Stimulated activated CD8-positive, alpha-beta memory T cell treated with anti-CD3 and anti-CD28 coated beads, Interleukin-12 subunit alpha, Interleukin-12 subunit beta, amount 100 ng/mL, for 24 hours (primary cell): Measurements from ENCODE around the gene LUC7L2.
"Not testable (repeated sequence)": the region's sequence is repeated elsewhere in the genome, so short reads cannot be mapped to it uniquely, and the experiment has no call there.

Experiments
- DNase-seq: peaks from one replicate; pipeline ENCODE4 v3.0.0-alpha.2; 2020; ENCODE audit errors: extremely low read depth

LUC7L2 gene

GRCh38 chr7:139359366-139360209 is at the start of gene LUC7L2:
Gene LUC7L2 (plus strand): TSS chr7:139359894. CDS start chr7:139360262, 368 bp downstream.
- peak; percentile 99 for DNase-seq

DNA sequence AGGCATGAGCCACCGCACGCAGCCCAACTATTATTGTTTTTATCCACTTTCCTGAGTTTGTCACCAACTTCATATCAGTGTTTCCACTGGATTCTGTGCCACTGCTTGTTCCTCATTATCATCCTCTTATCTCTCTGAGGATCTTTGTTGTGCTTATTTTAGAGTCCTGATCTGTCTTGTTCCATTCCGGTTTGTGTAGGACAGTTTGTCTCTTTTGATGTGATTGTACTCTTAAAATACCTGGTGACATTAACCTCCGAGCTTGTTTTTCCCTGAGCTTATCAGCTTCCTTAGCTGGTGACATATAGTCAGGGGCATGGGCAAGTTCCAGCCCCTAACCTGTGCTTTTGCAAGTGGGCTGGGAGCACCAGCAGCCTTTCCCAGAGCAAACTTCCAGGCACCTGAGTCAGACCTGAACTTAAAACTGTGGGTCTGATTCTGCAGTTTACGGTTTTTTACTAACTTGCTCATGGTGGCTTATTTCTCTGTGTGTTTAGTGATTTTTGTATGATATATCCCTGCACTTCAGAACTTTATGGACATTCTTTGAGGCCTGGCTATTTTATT is 41.7 kb upstream of the LUC7L2 start:
- DNase-seq, result no peak

GRCh38 chr7:139321071-139321745 is 38.5 kb upstream of the LUC7L2 start:
- no peak for DNase-seq

DNA sequence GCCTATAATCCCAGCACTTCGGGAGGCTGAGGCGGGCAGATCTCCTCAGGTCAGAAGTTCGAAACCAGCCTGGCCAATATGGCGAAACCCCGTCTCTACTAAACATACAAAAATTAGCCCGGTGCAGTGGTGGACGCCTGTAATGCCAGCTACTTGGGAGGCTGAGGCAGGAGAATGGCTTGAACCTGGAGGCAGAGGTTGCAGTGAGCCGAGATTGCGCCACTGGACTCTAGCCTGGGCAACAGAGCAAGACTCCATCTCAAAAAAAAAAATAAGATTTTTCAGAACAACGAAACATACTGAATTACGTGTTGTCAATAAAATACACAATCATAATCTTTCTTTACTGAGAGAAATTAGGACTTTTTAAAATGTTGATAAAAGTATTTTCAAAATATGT is 35.0 kb upstream of the LUC7L2 start:
- DNase-seq, result not testable (repeated sequence)

DNA sequence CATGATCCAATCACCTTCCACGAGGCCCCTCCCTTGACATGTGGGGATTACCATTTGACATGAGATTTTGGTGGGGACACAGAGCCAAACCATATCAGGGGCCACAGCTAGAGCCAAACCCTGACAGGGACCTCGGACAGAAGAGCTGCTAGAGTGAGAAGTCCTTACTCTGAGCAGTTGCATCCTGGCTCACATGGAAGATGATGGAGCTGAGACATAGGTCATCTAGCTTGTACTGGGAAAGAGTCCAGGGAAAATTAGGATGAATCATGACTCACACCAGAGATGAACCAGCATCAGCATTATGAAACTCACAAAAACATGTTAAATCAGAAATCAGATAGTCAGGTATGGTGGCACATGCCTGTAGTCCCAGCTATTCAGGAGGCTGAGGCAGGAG is 31.3 kb upstream of the LUC7L2 start:
- no peak for DNase-seq

DNA sequence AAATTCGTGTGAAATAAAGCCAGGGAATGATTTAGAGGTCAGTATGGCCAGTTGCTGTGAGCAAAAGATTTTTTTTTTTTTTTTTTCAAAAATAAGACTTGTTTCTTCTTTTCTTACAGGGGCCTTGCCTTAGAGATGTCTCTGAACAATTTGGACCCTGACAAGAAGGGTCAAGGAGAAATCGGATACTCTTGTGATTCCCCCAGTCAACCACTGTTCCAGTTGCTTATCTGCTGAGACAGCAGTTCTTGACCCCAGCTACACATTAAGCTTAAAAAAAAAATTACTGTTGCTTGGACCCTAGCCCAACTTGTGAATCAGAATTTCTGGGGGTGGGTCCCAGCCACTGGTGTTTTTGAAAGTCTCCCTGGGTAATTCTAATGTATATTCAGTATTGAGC is 30.6 kb upstream of the LUC7L2 start:
- no peak for DNase-seq

DNA sequence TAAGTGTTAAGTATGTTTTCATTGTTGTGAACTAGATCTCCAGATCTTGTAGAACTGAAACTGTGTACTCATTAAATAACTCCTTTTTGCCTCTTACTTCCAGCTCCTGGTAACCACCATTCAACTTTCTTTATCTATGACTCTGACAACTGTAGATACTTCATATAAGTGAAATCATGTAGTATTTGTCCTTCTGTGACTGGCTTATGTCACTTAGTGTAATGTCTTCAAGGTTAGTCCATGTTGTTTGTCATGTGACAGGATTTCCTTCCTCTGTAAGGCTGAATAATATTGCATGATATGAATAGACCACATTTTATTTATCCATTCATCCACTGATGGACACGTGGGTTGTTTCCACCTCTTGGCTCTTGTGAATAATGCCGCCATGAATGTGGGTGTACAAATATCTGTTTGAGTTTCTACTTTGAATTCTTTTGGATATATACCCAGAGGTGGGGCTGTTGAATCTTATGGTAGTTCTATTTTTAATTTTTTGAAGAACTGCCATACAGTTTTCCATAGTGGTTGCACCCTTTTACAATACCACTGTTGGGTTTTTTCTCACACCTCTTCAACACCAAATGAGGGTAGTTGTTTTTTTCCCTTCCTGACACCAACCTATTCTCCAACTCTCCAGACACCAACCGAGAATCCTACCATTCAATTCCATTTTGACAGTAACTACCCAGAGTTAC is 29.2 kb upstream of the LUC7L2 start:
- no peak for DNase-seq

DNA sequence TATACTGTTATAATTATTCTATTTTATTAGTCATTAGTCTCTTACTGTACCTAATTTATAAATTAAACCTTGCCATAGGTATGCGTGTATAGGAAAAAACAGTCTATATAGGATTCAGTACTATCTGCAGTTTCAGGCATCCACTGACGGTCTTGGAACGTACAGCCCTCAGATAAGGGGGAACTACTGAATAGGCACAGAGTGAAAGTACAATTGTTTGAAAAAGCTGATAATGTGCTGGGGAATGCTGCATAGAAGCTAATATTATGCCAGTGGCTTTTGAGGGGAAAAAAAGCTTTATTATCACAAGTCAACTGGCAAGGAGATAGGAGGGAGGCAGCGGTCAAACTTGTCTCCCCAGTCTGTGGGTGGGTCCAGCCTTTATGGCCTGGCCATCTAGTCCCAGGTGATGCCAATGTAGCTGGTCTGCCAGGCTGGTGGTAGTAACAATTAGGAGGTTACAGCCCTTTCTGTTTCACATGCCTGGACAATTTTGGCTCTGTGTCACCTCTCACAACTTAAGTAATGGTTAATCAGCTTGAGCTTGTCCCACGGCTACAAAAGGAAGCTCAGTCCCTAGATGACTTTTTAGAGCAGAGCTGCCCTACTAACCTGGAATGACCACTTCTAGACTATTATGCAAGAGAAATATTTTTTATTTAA is 26.9 kb upstream of the LUC7L2 start:
- DNase-seq, result no peak

- not testable (repeated sequence) for DNase-seq
These were observed 26.3 kb upstream of the LUC7L2 start for GRCh38 chr7:139333443-139333842.

GRCh38 chr7:139334399-139335150 is 25.1 kb upstream of the LUC7L2 start:
- DNase-seq, result no peak

DNA sequence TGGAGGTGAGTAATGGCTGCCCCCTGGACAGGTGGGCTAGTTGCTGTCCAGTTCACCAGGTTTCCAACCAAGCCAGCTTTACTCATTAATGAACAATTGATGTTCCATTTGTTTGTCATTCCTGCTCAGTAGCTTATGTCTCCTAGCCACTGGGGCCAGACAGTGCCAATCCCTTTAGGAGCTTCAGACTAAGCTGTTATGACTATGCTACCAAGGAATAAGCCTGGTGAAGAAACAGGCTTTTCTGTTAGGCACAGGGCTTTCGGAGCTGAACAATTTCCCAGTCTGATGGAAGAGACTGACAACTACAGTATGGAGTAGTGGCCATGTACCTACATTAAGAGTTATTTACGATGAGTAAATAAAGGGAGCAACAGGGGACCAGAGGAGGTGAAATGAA is 20.7 kb upstream of the LUC7L2 start:
- DNase-seq, result no peak

GRCh38 chr7:139339698-139340036 is 20.0 kb upstream of the LUC7L2 start:
- no peak for DNase-seq

DNA sequence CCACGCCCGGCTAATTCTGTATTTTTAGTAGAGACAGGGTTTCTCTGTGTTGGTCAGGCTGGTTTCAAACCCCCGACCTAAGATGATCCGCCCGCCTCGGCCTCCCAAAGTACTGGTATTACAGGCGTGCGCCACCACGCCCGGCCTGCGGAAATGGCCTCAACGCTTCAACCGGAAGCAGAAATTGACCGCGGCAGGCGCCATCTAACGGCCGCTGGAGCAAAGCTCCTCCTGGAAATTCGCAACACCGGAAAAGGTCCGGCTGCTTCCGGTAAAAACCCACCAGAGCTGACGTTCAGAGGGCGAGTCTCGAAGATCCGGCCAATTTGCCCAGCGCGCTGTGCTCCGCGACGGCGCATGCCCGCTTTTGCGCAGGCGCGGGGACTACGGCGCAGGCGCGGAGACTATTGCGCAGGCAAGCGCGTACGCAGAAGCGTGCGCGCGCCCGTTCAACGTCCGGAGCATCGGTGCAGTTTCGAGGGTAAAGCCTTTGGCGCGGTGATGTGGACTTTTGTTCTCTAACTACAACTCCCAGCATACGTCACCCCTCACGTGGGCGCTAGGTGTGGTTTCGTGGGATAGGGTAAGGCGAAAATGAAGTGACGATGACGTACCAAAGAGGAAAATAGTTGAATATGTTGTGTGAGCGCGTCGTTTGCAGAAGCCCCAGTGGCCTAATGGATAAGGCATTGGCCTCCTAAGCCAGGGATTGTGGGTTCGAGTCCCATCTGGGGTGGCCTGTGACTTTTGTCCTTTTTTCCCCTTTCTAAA is 19.5 kb upstream of the LUC7L2 start:
- DNase-seq, result peak; percentile 92

DNA sequence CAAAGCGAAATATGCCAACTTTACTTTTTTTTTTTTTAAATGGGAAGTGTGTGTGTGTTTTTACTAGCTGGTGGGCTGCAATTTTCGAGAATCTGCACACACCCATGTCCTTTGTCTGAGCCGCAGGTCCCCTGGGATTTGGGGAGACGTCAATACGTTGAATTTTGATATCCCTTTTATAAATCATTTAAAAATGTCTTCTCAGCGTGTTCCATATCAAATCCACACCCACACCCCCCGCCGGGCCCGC is 19.0 kb upstream of the LUC7L2 start:
- no peak for DNase-seq

- DNase-seq, result peak; percentile 69
These were observed 18.5 kb upstream of the LUC7L2 start, which contains the start of gene FMC1 for GRCh38 chr7:139341058-139341775. Gene FMC1 (plus strand): TSS chr7:139341337. CDS start chr7:139341385, 48 bp downstream.

- DNase-seq, result no peak
These were observed 17.9 kb upstream of the LUC7L2 start for GRCh38 chr7:139341776-139342226.

- DNase-seq, result no peak
These were observed 14.7 kb upstream of the LUC7L2 start for GRCh38 chr7:139345042-139345441.

DNA sequence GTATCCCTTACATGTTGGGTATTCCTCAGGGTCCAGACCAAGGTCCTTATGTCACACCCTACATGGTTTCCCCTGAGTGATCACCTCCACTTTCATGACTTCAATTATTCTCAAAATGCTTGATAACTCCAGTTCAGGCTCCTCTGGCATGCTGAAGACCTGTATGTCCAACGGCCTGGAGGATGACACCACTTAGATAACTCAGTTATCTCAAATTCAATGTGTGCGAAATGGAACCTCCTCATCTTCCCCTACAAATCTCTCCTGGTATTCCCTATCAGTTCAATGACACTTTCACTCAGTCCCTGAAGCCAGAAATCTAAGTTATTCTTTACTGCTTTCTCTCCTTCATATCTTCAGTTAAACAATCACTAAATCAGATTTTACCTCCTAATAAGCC is 8.7 kb upstream of the LUC7L2 start:
- DNase-seq, result no peak

GRCh38 chr7:139354729-139355128 is 5.0 kb upstream of the LUC7L2 start:
- DNase-seq, result no peak

GRCh38 chr7:139355320-139355719 is 4.4 kb upstream of the LUC7L2 start:
- no peak for DNase-seq
